Upper lobe of left lung (tissue), 6 donors: ENCODE data around the gene RSRC2. TPM values are rescaled to one million over a fixed set of nuclear protein-coding genes. Genes with fewer than 3 reads are reported as not detected.
"Not testable (repeated sequence)": the region's sequence is repeated elsewhere in the genome, so short reads cannot be mapped to it uniquely, and the experiment has no call there.

Experiments
- ATAC-seq, 2 donors: fragments of 200-7000 bp; cut with Tn5 transposase; one replicate each; pipeline ENCODE4 v1.9.1; 2022; ENCODE audit warnings: mild to moderate bottlenecking in 2 of 2, moderate library complexity in 2 of 2; ENCODE audit not compliant: low FRiP score in 2 of 2
- DNase-seq, 2 donors: peaks; one replicate each; pipeline ENCODE4 v3.0.0-alpha.2; 2019 to 2020
- H3K27ac ChIP-seq, 4 donors: fragments of 200-600 bp; sonication (generic); one replicate each; pipeline ENCODE4 v1.5.1; 2016 to 2019
- H3K27me3 ChIP-seq, 4 donors: fragments of 200-600 bp; sonication (generic); one replicate each; pipeline ENCODE4 v1.5.1; 2017 to 2019
- H3K36me3 ChIP-seq, 4 donors: fragments of 200-600 bp; sonication (generic); one replicate each; pipeline ENCODE4 v1.5.1; 2016 to 2019
- H3K4me1 ChIP-seq, 4 donors: fragments of 200-600 bp; sonication (generic); one replicate each; pipeline ENCODE4 v1.5.1; 2018 to 2019
- H3K4me3 ChIP-seq, 4 donors: fragments of 200-600 bp; sonication (generic); one replicate each; pipeline ENCODE4 v1.5.1; 2017 to 2019; ENCODE audit warnings: mild to moderate bottlenecking in 2 of 4, moderate library complexity in 1 of 4
- H3K9me3 ChIP-seq, 4 donors: fragments of 200-600 bp; sonication (generic); one replicate each; pipeline ENCODE4 v1.5.1; 2018 to 2019
- CTCF ChIP-seq, 6 experiments: fragments of 450-650 bp in 4 of 6; fragments of 200-600 bp in 2 of 6; sonication (generic) in 2 of 6; IDR thresholded peaks; one replicate each; pipeline ENCODE4 v1.5.1; 2016 to 2019; ENCODE audit warnings: antibody characterized with exemption in 6 of 6
- EP300 ChIP-seq, 4 donors: sonication (generic); formaldehyde crosslinking; IDR thresholded peaks; one replicate each; pipeline ENCODE4 v1.5.1; 2017; ENCODE audit warnings: antibody characterized with exemption in 4 of 4, control low read depth in 2 of 4
- POLR2A ChIP-seq, 4 donors: fragments of 450-650 bp; IDR thresholded peaks; one replicate each; pipeline ENCODE4 v1.5.1; 2016 to 2017; ENCODE audit warnings: antibody characterized with exemption in 4 of 4, mild to moderate bottlenecking in 2 of 4
- POLR2AphosphoS5 ChIP-seq, 2 donors: sonication (generic); formaldehyde crosslinking; IDR thresholded peaks; one replicate each; pipeline ENCODE4 v1.5.1; 2017; ENCODE audit warnings: antibody characterized with exemption in 2 of 2
- WGBS, 2 donors: methylation state at CpG; one replicate each; pipeline ENCODE4 v1.1.5; 2017 to 2018; 5-methylcytosine and 5-hydroxymethylcytosine counted together
- total RNA-seq, 6 donors: library from RNA; depleted of rRNA in 4 of 6; stranded (reverse); fragments of >200 nt in 4 of 6; gene quantifications; one replicate each; pipeline versions ENCODE4 v1.1.0 to v1.2.1, GENCODE V29; 2016 to 2021
- donor health status: DM: no; HTN: no; CAD: no; lungs with moderate emphysema.
- donor health status: DM: no; HTN: yes; CAD: no; lungs with severe emphysema.

RSRC2 gene
- total RNA-seq, 6 donors from 2014 or later: 52.8 to 241 (median 88.3) TPM

DNA sequence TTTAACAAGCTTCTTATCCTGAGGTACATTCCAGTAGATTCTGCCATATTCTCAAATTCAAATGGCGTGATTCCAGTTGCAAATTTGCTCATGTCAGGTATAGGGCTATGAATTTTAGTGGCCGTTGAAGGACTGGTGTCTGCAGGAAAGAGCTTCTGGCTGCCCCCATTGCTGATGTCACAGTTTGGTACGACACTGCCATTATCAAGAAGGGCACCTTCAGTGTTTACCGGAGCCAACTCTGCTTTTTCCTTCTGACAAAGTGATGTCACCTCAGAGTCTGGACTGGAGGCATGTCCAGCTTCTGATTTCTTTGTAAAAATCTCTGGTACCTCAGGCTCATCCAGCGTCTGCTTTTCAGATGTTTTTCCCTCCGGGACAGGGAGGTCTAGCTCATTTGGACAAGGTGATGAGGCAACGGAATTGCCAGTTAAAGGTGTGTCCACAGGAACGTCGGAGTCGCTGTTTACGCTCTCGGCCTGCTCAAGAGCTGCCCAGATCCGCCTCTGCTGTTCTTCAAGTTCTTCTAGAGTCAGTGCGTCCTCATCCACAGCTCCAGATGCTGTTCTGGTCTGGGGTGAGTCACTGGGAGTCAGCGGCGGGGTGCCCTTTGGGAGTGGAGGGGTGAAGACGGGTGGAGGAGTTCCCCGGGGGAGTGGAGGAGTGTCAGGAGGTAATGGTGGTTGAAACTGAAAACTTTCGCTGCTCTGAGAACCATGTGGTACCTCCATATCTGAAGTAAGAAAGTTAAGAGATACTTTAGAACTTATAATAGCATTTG lies 53.0 kb downstream of the RSRC2 start:
- WGBS, 2 donors: 87 to 88% methylated on average over 18 to 19 of the region's 19 CpGs
- DNase-seq (no peak), ATAC-seq (peak in 1 of 2 donors; percentile 76)
- H3K36me3 ChIP-seq: peaks cover 13 to 65% (median 52%) of the 10 kb centered on the region in 4 donors
- peaks cover 0 to 12% (median 6%) of the 10 kb centered on the region in 4 donors for H3K4me1 ChIP-seq
- H3K4me3 ChIP-seq: no peak overlapping the region
- no peak overlapping the region for H3K27ac ChIP-seq
- H3K9me3 ChIP-seq: no peaks in the 10 kb centered on the region
- TF ChIP-seq EP300 (IDR thresholded peaks at IDR 0.05): no peak
- TF ChIP-seq POLR2A (IDR thresholded peaks at IDR 0.05): no peak
- no peak for TF ChIP-seq POLR2AphosphoS5 (IDR thresholded peaks at IDR 0.05)
- TF ChIP-seq CTCF (IDR thresholded peaks at IDR 0.05): no peak
- H3K27me3 ChIP-seq: no peaks in the 10 kb centered on the region

GRCh38 chr12:122471324-122472226 lies 55.2 kb downstream of the RSRC2 start:
- WGBS, 2 donors: 34 to 44% methylated on average over 3 of the region's 3 CpGs
- Histone ChIP-seq H3K27me3 (no peaks in the 10 kb centered on the region), H3K27ac (peak overlapping the region in 3 of 4 donors; percentile 21 to 78 (median 75)), H3K36me3 (peaks cover 4 to 44% (median 32%) of the 10 kb centered on the region in 4 donors), H3K9me3 (no peaks in the 10 kb centered on the region), H3K4me3 (no peak overlapping the region), H3K4me1 (peaks cover 0 to 12% (median 6%) of the 10 kb centered on the region in 4 donors)
- TF ChIP-seq POLR2A (IDR thresholded peaks at IDR 0.05) (no peak), CTCF (IDR thresholded peaks at IDR 0.05) (peak; percentile 55 to 86 (median 74))
- peak in 1 of 2 donors; percentile 26 for DNase-seq
- ATAC-seq: peak; percentile 78 to 84

- H3K9me3 ChIP-seq, DNase-seq, H3K4me3 ChIP-seq, ATAC-seq, H3K27me3 ChIP-seq: not testable (repeated sequence)
- H3K27ac ChIP-seq: peak overlapping the region in 3 of 4 donors; percentile 21 to 78 (median 75)
- peaks cover 0 to 12% (median 6%) of the 10 kb centered on the region in 4 donors for H3K4me1 ChIP-seq
- H3K36me3 ChIP-seq: peaks cover 4 to 34% (median 22%) of the 10 kb centered on the region in 4 donors
- WGBS, 2 donors: 77 to 84% methylated on average over 6 to 7 of the region's 7 CpGs
These were observed 56.2 kb downstream of the RSRC2 start for GRCh38 chr12:122470576-122470975.

DNA sequence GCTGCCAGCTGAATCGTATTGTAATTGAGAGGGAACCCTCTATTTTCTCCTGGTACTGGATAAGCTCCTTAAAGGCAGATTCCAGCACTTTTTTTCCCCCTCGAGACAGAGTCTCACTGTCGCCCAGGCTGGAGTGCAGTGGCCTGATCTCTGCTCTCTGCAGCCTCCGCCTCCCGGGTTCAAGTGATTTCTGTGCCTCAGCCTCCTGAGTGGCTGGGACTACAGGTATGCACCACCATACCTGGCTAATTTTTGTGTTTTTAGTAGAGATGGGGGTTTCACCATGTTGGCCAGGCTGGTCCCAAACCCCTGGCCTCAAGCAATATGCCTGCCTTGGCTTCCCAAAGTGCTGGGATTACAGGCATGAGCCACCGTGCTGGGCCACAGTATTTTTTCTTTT lies 56.9 kb downstream of the RSRC2 start:
- not testable (repeated sequence) for DNase-seq, ATAC-seq

DNA sequence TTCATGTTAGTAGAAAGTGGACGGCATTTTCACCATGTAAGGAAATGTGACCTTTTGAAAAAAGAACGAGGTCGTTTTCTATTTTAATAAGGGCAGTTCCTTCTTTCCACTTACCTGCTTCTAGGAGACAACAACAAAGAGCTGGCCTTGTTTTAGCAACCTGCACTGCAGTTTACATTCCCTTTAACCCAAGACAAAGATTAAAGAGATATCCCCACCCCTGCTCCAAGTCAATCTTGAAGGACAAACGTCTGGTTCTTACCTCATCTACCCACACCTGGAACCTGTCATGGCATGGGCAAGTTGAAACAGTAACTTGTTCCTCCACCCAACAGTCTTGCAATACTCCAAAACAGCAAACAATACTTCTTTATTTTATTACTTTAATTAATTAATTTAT lies 58.8 kb downstream of the RSRC2 start:
- DNase-seq (no peak), ATAC-seq (no peak)
- TF ChIP-seq CTCF (IDR thresholded peaks at IDR 0.05): no peak
- TF ChIP-seq EP300 (IDR thresholded peaks at IDR 0.05): no peak
- TF ChIP-seq POLR2AphosphoS5 (IDR thresholded peaks at IDR 0.05): no peak
- H3K9me3 ChIP-seq: no peaks in the 10 kb centered on the region
- H3K27me3 ChIP-seq: no peaks in the 10 kb centered on the region
- 73 to 74% methylated on average over 4 of the region's 4 CpGs for WGBS, 2 donors
- peaks cover 0 to 20% (median 6%) of the 10 kb centered on the region in 4 donors for H3K4me1 ChIP-seq
- no peak overlapping the region for H3K4me3 ChIP-seq
- H3K27ac ChIP-seq: no peak overlapping the region
- H3K36me3 ChIP-seq: peaks cover 0 to 9% (median under 1%) of the 10 kb centered on the region in 4 donors

More for the DNA sequence above, 56.9 kb downstream of the RSRC2 start:
- Histone ChIP-seq H3K27ac (peak overlapping the region in 1 of 4 donors; percentile 78), H3K36me3 (peaks cover 4 to 26% (median 15%) of the 10 kb centered on the region in 4 donors), H3K4me1 (peaks cover 0 to 12% (median 6%) of the 10 kb centered on the region in 4 donors)
- not testable (repeated sequence) for H3K4me3 ChIP-seq, H3K27me3 ChIP-seq, H3K9me3 ChIP-seq
- 83 to 89% methylated on average over 6 of the region's 6 CpGs for WGBS, 2 donors
